ENCODE data around the gene COL4A1.

The COL4A1 gene

GRCh38 chr13:110294146-110294545 lies 12.8 kb downstream of the COL4A1 start:
- DNase-seq (ENCODE audit: low read depth in 2 of 2, low spot score in 1 of 2), result no peak

- no peak for DNase-seq (ENCODE audit: low read depth in 2 of 2, low spot score in 1 of 2)
Measured at GRCh38 chr13:110293649-110294048, 13.3 kb downstream of the COL4A1 start.

GRCh38 chr13:110293037-110293436 lies 13.9 kb downstream of the COL4A1 start:
- no peak for DNase-seq (ENCODE audit: low read depth in 2 of 2, low spot score in 1 of 2)

- DNase-seq (ENCODE audit: low read depth in 2 of 2, low spot score in 1 of 2), result no peak
Measured at GRCh38 chr13:110291286-110291685, 15.7 kb downstream of the COL4A1 start.

GRCh38 chr13:110290826-110291225 lies 16.1 kb downstream of the COL4A1 start:
- no peak for DNase-seq (ENCODE audit: low read depth in 2 of 2, low spot score in 1 of 2)

- DNase-seq (ENCODE audit: low read depth in 2 of 2, low spot score in 1 of 2), result no peak
Measured at GRCh38 chr13:110290153-110290552, 16.8 kb downstream of the COL4A1 start.

- DNase-seq (ENCODE audit: low read depth in 2 of 2, low spot score in 1 of 2), result no peak
Measured at GRCh38 chr13:110289661-110290060, 17.3 kb downstream of the COL4A1 start.

GRCh38 chr13:110289174-110289573 lies 17.8 kb downstream of the COL4A1 start:
- DNase-seq (ENCODE audit: low read depth in 2 of 2, low spot score in 1 of 2), result no peak

GRCh38 chr13:110286833-110287819 lies 19.8 kb downstream of the COL4A1 start:
- DNase-seq (ENCODE audit: low read depth in 2 of 2, low spot score in 1 of 2), result no peak

- no peak for DNase-seq (ENCODE audit: low read depth in 2 of 2, low spot score in 1 of 2)
Measured at GRCh38 chr13:110285991-110286832, 20.7 kb downstream of the COL4A1 start.

GRCh38 chr13:110284779-110285484 lies 22.0 kb downstream of the COL4A1 start:
- no peak for DNase-seq (ENCODE audit: low read depth in 2 of 2, low spot score in 1 of 2)

- no peak for DNase-seq (ENCODE audit: low read depth in 2 of 2, low spot score in 1 of 2)
Measured at GRCh38 chr13:110283736-110284517, 23.0 kb downstream of the COL4A1 start.

GRCh38 chr13:110282316-110282841 lies 24.6 kb downstream of the COL4A1 start:
- DNase-seq (ENCODE audit: low read depth in 2 of 2, low spot score in 1 of 2), result no peak

GRCh38 chr13:110281736-110282135 lies 25.2 kb downstream of the COL4A1 start:
- no peak for DNase-seq (ENCODE audit: low read depth in 2 of 2, low spot score in 1 of 2)

GRCh38 chr13:110280985-110281688 lies 25.8 kb downstream of the COL4A1 start:
- no peak for DNase-seq (ENCODE audit: low read depth in 2 of 2, low spot score in 1 of 2)

GRCh38 chr13:110280231-110280813 lies 26.6 kb downstream of the COL4A1 start:
- no peak for DNase-seq (ENCODE audit: low read depth in 2 of 2, low spot score in 1 of 2)

GRCh38 chr13:110279684-110280083 lies 27.3 kb downstream of the COL4A1 start:
- no peak for DNase-seq (ENCODE audit: low read depth in 2 of 2, low spot score in 1 of 2)

- no peak for DNase-seq (ENCODE audit: low read depth in 2 of 2, low spot score in 1 of 2)
Measured at GRCh38 chr13:110278859-110279258, 28.1 kb downstream of the COL4A1 start.

- DNase-seq (ENCODE audit: low read depth in 2 of 2, low spot score in 1 of 2), result no peak
Measured at GRCh38 chr13:110277357-110277975, 29.5 kb downstream of the COL4A1 start.
